ENCODE data around the gene ERICH6.

The ERICH6 gene

DNA sequence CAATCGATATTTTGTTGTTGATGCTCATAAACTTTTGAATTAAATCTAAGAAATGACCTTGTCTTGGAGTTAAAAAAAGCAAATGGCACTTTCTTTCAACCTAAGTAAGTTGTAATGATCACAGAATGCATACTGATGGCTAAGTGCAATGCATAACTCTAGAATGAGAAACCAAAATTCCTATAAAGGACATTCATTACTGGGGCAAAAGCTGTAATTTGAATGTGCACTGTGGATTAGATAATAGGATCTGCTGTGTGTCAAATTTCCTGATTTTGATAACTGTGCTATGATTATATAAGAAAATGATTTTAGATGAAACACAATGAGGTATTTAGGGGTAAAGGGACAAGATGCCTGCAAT is 44.9 kb upstream of the ERICH6 start:
- TF ChIP-seq ZC3H10 (CRISPR knock-in tag; IDR thresholded peaks at IDR 0.05) (no peak), ISL1 (CRISPR knock-in tag; IDR thresholded peaks at IDR 0.05) (peak; percentile 52), TCF4 (CRISPR knock-in tag; IDR thresholded peaks at IDR 0.05; ENCODE audit: borderline replicate concordance) (no peak)
- ATAC-seq: peak; percentile 76

DNA sequence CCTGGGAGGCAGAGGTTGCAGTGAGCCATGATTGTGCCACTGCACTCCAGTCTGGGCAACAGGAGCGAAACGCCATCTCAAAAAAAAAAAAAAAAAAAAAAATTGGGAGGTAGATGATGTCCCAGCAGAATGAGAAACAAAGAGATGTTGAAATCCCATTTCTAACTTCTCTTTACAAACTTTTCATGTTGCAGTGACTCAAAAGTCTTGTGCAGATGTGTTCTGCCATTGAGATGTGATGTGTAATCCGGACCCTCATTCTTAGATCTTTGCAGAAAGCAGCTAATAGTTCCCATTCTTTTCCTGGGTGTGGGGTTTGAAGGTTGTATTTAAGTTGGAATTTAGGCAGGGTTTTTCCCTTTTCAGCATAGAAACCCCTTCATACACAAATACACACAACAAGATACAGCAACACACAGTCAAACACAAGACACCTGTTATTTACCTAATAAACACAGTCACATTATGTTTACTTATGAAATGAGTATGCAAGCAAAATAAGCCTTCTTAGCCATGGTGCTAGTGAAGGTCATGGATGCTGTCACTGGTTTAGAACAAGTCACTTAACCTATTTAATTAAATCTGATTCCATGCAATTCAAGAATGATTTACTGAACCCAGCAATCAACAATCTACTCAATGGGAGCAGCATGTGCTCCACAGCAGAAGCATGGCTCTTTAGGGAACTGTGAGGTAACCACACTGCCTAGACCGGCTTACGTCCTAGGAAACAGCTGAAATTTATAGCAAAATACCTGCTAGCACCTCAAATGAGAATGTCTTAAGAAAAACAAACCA is 44.4 kb upstream of the ERICH6 start:
- peak; percentile 46; the same call in 1 of the 3 replicates for ATAC-seq
- TF ChIP-seq, protein P1, sequence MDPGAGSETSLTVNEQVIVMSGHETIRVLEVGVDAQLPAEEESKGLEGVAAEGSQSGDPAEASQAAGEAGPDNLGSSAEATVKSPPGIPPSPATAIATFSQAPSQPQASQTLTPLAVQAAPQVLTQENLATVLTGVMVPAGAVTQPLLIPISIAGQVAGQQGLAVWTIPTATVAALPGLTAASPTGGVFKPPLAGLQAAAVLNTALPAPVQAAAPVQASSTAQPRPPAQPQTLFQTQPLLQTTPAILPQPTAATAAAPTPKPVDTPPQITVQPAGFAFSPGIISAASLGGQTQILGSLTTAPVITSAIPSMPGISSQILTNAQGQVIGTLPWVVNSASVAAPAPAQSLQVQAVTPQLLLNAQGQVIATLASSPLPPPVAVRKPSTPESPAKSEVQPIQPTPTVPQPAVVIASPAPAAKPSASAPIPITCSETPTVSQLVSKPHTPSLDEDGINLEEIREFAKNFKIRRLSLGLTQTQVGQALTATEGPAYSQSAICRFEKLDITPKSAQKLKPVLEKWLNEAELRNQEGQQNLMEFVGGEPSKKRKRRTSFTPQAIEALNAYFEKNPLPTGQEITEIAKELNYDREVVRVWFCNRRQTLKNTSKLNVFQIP (CRISPR knock-in tag; IDR thresholded peaks at IDR 0.05; ENCODE audit: borderline replicate concordance, low read depth): no peak
- TF ChIP-seq, protein P2, sequence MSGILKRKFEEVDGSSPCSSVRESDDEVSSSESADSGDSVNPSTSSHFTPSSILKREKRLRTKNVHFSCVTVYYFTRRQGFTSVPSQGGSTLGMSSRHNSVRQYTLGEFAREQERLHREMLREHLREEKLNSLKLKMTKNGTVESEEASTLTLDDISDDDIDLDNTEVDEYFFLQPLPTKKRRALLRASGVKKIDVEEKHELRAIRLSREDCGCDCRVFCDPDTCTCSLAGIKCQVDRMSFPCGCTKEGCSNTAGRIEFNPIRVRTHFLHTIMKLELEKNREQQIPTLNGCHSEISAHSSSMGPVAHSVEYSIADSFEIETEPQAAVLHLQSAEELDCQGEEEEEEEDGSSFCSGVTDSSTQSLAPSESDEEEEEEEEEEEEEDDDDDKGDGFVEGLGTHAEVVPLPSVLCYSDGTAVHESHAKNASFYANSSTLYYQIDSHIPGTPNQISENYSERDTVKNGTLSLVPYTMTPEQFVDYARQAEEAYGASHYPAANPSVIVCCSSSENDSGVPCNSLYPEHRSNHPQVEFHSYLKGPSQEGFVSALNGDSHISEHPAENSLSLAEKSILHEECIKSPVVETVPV (CRISPR knock-in tag; IDR thresholded peaks at IDR 0.05): no peak
- TF ChIP-seq SNAI2 (CRISPR knock-in tag; IDR thresholded peaks at IDR 0.05) (no peak), ESRRG (CRISPR knock-in tag; IDR thresholded peaks at IDR 0.05) (no peak), OSR1 (CRISPR knock-in tag; IDR thresholded peaks at IDR 0.05) (no peak)

DNA sequence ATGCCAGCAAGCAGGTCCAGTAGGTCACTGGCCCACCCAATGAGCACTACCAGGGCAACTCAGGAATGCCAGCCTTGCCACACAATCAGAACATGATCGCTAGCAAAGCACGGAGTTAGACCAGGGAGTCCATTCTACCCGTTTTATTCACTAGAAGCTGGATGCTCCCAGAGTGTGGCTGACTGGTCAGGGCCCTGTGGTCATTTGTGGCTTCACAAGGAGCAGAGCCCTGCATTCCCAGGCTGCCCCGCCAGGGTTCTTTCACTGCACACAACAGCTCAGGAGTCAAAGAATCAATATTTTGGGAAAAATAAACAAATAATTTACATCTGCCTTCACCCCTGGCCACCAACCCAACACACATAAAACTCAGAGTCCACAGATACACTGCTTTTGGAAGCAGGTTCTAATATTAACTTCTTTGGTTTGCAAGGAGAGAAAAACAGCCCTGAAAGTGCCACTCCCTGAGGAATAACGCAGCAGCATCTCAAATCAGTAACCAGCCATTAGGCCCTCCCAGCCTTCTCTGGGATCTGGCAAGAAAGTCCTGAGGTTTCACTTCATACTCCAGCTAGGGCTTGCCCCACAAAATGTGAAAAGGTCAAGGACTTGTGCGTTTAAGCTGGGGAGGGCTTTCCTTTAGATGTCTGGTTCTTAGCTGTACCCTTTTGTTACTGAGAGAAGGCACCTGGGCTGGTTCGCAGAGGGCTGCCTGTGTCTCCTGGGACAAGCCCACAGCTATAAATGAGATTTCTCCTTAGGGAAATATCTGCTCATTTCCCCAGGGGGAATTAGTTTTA is 43.3 kb upstream of the ERICH6 start:
- no peak for ATAC-seq
- no peak for TF ChIP-seq PPARA (CRISPR knock-in tag; IDR thresholded peaks at IDR 0.05; ENCODE audit: borderline replicate concordance)

DNA sequence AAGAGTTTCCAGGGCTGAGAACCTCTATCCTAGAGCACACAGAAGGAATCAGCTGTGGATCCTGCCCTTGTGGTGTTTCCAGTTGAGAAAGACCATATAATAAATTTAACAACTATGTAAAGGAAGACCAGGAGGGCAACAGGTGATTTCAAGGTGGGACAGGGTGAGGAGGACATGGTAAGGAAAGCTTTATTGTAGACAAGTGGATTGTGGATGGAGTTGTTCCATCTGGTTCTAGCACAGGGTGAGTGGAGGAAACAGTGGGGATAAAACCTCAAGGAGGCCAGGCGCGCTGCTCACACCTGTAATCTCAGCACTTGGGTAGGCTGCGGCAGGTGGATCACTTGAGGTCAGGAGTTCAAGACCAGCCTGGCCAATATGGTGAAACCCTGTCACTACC is 42.1 kb upstream of the ERICH6 start:
- ATAC-seq: no peak
- TF ChIP-seq ARNTL (CRISPR knock-in tag; IDR thresholded peaks at IDR 0.05; ENCODE audit: borderline replicate concordance, low read depth): no peak
- no peak for TF ChIP-seq TOX (CRISPR knock-in tag; IDR thresholded peaks at IDR 0.05; ENCODE audit: borderline replicate concordance)
- no peak for TF ChIP-seq ZFP3 (CRISPR knock-in tag; IDR thresholded peaks at IDR 0.05)
- TF ChIP-seq GLIS3 (CRISPR knock-in tag; IDR thresholded peaks at IDR 0.05): no peak
- TF ChIP-seq ZNF8 (CRISPR knock-in tag; IDR thresholded peaks at IDR 0.05): no peak
- TF ChIP-seq, protein P3, sequence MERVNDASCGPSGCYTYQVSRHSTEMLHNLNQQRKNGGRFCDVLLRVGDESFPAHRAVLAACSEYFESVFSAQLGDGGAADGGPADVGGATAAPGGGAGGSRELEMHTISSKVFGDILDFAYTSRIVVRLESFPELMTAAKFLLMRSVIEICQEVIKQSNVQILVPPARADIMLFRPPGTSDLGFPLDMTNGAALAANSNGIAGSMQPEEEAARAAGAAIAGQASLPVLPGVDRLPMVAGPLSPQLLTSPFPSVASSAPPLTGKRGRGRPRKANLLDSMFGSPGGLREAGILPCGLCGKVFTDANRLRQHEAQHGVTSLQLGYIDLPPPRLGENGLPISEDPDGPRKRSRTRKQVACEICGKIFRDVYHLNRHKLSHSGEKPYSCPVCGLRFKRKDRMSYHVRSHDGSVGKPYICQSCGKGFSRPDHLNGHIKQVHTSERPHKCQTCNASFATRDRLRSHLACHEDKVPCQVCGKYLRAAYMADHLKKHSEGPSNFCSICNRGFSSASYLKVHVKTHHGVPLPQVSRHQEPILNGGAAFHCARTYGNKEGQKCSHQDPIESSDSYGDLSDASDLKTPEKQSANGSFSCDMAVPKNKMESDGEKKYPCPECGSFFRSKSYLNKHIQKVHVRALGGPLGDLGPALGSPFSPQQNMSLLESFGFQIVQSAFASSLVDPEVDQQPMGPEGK (CRISPR knock-in tag; IDR thresholded peaks at IDR 0.05; ENCODE audit: borderline replicate concordance): no peak
- TF ChIP-seq PPARA (CRISPR knock-in tag; IDR thresholded peaks at IDR 0.05; ENCODE audit: borderline replicate concordance): no peak
- TF ChIP-seq, protein P4, sequence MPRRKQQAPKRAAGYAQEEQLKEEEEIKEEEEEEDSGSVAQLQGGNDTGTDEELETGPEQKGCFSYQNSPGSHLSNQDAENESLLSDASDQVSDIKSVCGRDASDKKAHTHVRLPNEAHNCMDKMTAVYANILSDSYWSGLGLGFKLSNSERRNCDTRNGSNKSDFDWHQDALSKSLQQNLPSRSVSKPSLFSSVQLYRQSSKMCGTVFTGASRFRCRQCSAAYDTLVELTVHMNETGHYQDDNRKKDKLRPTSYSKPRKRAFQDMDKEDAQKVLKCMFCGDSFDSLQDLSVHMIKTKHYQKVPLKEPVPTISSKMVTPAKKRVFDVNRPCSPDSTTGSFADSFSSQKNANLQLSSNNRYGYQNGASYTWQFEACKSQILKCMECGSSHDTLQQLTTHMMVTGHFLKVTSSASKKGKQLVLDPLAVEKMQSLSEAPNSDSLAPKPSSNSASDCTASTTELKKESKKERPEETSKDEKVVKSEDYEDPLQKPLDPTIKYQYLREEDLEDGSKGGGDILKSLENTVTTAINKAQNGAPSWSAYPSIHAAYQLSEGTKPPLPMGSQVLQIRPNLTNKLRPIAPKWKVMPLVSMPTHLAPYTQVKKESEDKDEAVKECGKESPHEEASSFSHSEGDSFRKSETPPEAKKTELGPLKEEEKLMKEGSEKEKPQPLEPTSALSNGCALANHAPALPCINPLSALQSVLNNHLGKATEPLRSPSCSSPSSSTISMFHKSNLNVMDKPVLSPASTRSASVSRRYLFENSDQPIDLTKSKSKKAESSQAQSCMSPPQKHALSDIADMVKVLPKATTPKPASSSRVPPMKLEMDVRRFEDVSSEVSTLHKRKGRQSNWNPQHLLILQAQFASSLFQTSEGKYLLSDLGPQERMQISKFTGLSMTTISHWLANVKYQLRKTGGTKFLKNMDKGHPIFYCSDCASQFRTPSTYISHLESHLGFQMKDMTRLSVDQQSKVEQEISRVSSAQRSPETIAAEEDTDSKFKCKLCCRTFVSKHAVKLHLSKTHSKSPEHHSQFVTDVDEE (CRISPR knock-in tag; IDR thresholded peaks at IDR 0.05): no peak
- TF ChIP-seq, protein P2 (CRISPR knock-in tag; IDR thresholded peaks at IDR 0.05): no peak
- no peak for TF ChIP-seq CSDC2 (CRISPR knock-in tag; IDR thresholded peaks at IDR 0.05)
- no peak for TF ChIP-seq ESRRG (CRISPR knock-in tag; IDR thresholded peaks at IDR 0.05)
- no peak for TF ChIP-seq TCF4 (CRISPR knock-in tag; IDR thresholded peaks at IDR 0.05; ENCODE audit: borderline replicate concordance)
- TF ChIP-seq RARB (CRISPR knock-in tag; IDR thresholded peaks at IDR 0.05): no peak
- TF ChIP-seq ZFP30 (CRISPR knock-in tag; IDR thresholded peaks at IDR 0.05): no peak
- TF ChIP-seq, protein P5, sequence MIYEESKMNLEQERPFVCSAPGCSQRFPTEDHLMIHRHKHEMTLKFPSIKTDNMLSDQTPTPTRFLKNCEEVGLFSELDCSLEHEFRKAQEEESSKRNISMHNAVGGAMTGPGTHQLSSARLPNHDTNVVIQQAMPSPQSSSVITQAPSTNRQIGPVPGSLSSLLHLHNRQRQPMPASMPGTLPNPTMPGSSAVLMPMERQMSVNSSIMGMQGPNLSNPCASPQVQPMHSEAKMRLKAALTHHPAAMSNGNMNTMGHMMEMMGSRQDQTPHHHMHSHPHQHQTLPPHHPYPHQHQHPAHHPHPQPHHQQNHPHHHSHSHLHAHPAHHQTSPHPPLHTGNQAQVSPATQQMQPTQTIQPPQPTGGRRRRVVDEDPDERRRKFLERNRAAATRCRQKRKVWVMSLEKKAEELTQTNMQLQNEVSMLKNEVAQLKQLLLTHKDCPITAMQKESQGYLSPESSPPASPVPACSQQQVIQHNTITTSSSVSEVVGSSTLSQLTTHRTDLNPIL (CRISPR knock-in tag; IDR thresholded peaks at IDR 0.05; ENCODE audit: low read depth): no peak

Measured in SK-N-SH treated with all-trans-retinoic acid at 6 μM for 48 hours (cell line).